ENCODE data around the gene KCNMB3.
"Not testable (repeated sequence)": the region's sequence is repeated elsewhere in the genome, so short reads cannot be mapped to it uniquely, and the experiment has no call there.

KCNMB3 gene

DNA sequence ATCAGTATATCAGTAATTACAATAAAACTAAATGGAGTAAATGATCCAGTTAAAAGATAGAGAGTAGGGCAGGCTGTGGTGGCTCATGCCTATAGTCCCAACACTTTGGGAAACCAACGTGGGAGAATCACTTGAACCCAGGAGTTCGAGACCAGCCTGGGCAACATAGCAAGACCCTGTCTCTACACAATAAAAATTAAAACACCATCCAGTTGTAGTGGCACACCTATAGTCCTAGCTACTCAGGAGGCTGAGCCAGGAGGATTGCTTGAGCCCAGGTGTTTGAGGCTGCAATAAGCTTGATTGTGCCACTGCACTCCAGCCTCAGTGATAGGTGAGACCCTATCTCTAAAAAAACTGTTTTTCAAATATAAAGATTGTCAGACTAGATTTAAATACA lies 5.9 kb upstream of the KCNMB3 start:
- no peaks in the 10 kb centered on the region for H3K4me1 ChIP-seq
- no peak for TF ChIP-seq Cebpa-rat (IDR thresholded peaks at IDR 0.05)
- peaks cover 5 to 14% (median 11%) of the 10 kb centered on the region in 11 experiments; a peak in 21 of 22 replicates for H3K9me3 ChIP-seq (replicated peaks in 1 of 11)
- no peaks in the 10 kb centered on the region for H3K36me3 ChIP-seq
- H3K4me3 ChIP-seq = no peak overlapping the region
- H3K27me3 ChIP-seq = peaks cover 0 to 3% (median 0%) of the 10 kb centered on the region in 11 experiments; a peak in 1 of 22 replicates
- H3K4me2 ChIP-seq = no peak overlapping the region
- H3K27ac ChIP-seq = no peak overlapping the region
- H3K9ac ChIP-seq = no peak overlapping the region
- H4K20me1 ChIP-seq = no peaks in the 10 kb centered on the region

GRCh38 chr3:179247289-179248015 lies 3.5 kb downstream of the KCNMB3 start:
- H3K4me1 ChIP-seq = no peaks in the 10 kb centered on the region

GRCh38 chr3:179244878-179245277 lies 6.0 kb downstream of the KCNMB3 start:
- TF ChIP-seq Cebpa-rat (IDR thresholded peaks at IDR 0.05) = no peak
- H3K4me3 ChIP-seq = no peak overlapping the region
- H3K4me2 ChIP-seq = no peak overlapping the region
- H3K27me3 ChIP-seq = no peaks in the 10 kb centered on the region
- H3K27ac ChIP-seq = no peak overlapping the region
- no peaks in the 10 kb centered on the region for H3K36me3 ChIP-seq
- H4K20me1 ChIP-seq = no peaks in the 10 kb centered on the region
- no peaks in the 10 kb centered on the region for H3K9me3 ChIP-seq (replicated peaks in 1 of 11)
- no peak overlapping the region for H3K9ac ChIP-seq
- H3K4me1 ChIP-seq = no peaks in the 10 kb centered on the region

More at GRCh38 chr3:179247289-179248015, 3.5 kb downstream of the KCNMB3 start:
- no peaks in the 10 kb centered on the region for H3K36me3 ChIP-seq
- H3K27me3 ChIP-seq = no peaks in the 10 kb centered on the region
- no peak for TF ChIP-seq Cebpa-rat (IDR thresholded peaks at IDR 0.05)
- H3K9me3 ChIP-seq (replicated peaks in 1 of 11) = no peaks in the 10 kb centered on the region
- H3K4me3 ChIP-seq = no peak overlapping the region
- H3K9ac ChIP-seq = no peak overlapping the region
- H3K27ac ChIP-seq = no peak overlapping the region; a peak in 1 of 22 replicates
- H4K20me1 ChIP-seq = no peaks in the 10 kb centered on the region
- H3K4me2 ChIP-seq = no peak overlapping the region

GRCh38 chr3:179242859-179243258 lies 8.1 kb downstream of the KCNMB3 start:
- H3K27ac ChIP-seq; H3K36me3 ChIP-seq; H3K9me3 ChIP-seq (replicated peaks in 1 of 11); H4K20me1 ChIP-seq; H3K4me1 ChIP-seq; H3K4me2 ChIP-seq; H3K9ac ChIP-seq; H3K27me3 ChIP-seq; H3K4me3 ChIP-seq: not testable (repeated sequence)

GRCh38 chr3:179240299-179240698 lies 10.6 kb downstream of the KCNMB3 start:
- not testable (repeated sequence) for H3K9me3 ChIP-seq (replicated peaks in 1 of 11); H3K4me1 ChIP-seq; H3K4me2 ChIP-seq; H4K20me1 ChIP-seq; H3K9ac ChIP-seq; H3K27me3 ChIP-seq; H3K27ac ChIP-seq; H3K4me3 ChIP-seq
- H3K36me3 ChIP-seq = peaks cover 0 to 14% (median 3%) of the 10 kb centered on the region in 11 experiments; a peak in 6 of 22 replicates

- Histone ChIP-seq H3K4me2 (peak overlapping the region in 3 of 11 experiments; percentile 3 to 25 (median 23); a peak in 3 of 22 replicates), H3K36me3 (peaks cover 16 to 49% (median 35%) of the 10 kb centered on the region in 11 experiments), H4K20me1 (no peaks in the 10 kb centered on the region), H3K9me3 (replicated peaks in 1 of 11) (no peaks in the 10 kb centered on the region), H3K4me3 (no peak overlapping the region), H3K4me1 (peaks cover 0 to 9% (median 3%) of the 10 kb centered on the region in 10 experiments; a peak in 2 of 20 replicates), H3K27me3 (no peaks in the 10 kb centered on the region), H3K9ac (no peak overlapping the region), H3K27ac (no peak overlapping the region)
- no peak for TF ChIP-seq Cebpa-rat (IDR thresholded peaks at IDR 0.05)
Observed at GRCh38 chr3:179236669-179237301, 14.1 kb downstream of the KCNMB3 start.

DNA sequence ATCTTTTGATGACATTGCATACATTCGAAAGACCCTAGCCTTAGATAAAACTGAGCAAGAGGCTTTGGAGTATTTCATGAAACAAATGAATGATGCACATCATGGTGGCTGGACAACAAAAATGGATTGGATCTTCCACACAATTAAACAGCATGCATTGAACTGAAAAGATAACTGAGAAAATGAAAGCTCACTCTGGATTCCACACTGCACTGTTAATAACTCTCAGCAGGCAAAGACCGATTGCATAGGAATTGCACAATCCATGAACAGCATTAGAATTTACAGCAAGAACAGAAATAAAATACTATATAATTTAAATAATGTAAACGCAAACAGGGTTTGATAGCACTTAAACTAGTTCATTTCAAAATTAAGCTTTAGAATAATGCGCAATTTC lies 16.7 kb downstream of the KCNMB3 start:
- H3K4me3 ChIP-seq = no peak overlapping the region
- peaks cover 0 to 9% (median 3%) of the 10 kb centered on the region in 10 experiments; a peak in 2 of 20 replicates for H3K4me1 ChIP-seq
- no peak overlapping the region for H3K9ac ChIP-seq
- H3K27me3 ChIP-seq = no peaks in the 10 kb centered on the region
- H3K36me3 ChIP-seq = peaks cover 35 to 75% (median 59%) of the 10 kb centered on the region in 11 experiments
- no peak for TF ChIP-seq Cebpa-rat (IDR thresholded peaks at IDR 0.05)
- H4K20me1 ChIP-seq = no peaks in the 10 kb centered on the region
- no peak overlapping the region for H3K27ac ChIP-seq
- no peaks in the 10 kb centered on the region for H3K9me3 ChIP-seq (replicated peaks in 1 of 11)
- H3K4me2 ChIP-seq = no peak overlapping the region

GRCh38 chr3:179233043-179233442 lies 17.9 kb downstream of the KCNMB3 start:
- Histone ChIP-seq H3K27ac (no peak overlapping the region), H3K9me3 (replicated peaks in 1 of 11) (no peaks in the 10 kb centered on the region), H3K9ac (no peak overlapping the region), H3K4me1 (peaks cover 0 to 9% (median 3%) of the 10 kb centered on the region in 10 experiments; a peak in 2 of 20 replicates), H3K27me3 (no peaks in the 10 kb centered on the region), H3K4me2 (no peak overlapping the region), H3K4me3 (no peak overlapping the region), H4K20me1 (no peaks in the 10 kb centered on the region), H3K36me3 (peaks cover 39 to 87% (median 65%) of the 10 kb centered on the region in 11 experiments)
- TF ChIP-seq Cebpa-rat (IDR thresholded peaks at IDR 0.05) = no peak

- TF ChIP-seq Cebpa-rat (IDR thresholded peaks at IDR 0.05) = no peak
- H3K4me1 ChIP-seq = no peaks in the 10 kb centered on the region
- H3K4me2 ChIP-seq = no peak overlapping the region
- H3K36me3 ChIP-seq = peaks cover 64 to 97% (median 83%) of the 10 kb centered on the region in 11 experiments
- H3K9me3 ChIP-seq (replicated peaks in 1 of 11) = no peaks in the 10 kb centered on the region
- no peaks in the 10 kb centered on the region for H3K27me3 ChIP-seq
- H4K20me1 ChIP-seq = no peaks in the 10 kb centered on the region
- no peak overlapping the region for H3K4me3 ChIP-seq
- no peak overlapping the region for H3K27ac ChIP-seq
- H3K9ac ChIP-seq = no peak overlapping the region
Observed at GRCh38 chr3:179229177-179229576, 21.7 kb downstream of the KCNMB3 start.

- Histone ChIP-seq H3K4me2 (no peak overlapping the region), H3K4me3 (no peak overlapping the region), H3K9ac (no peak overlapping the region), H4K20me1 (0 out of 22 replicates have a peak, but pooled peaks cover 0 to 4% (median 0%) of the 10 kb centered on the region in 11 experiments), H3K27me3 (no peaks in the 10 kb centered on the region), H3K9me3 (replicated peaks in 1 of 11) (no peaks in the 10 kb centered on the region), H3K27ac (no peak overlapping the region), H3K36me3 (peaks cover 66 to 97% (median 84%) of the 10 kb centered on the region in 11 experiments), H3K4me1 (no peaks in the 10 kb centered on the region)
- no peak for TF ChIP-seq Cebpa-rat (IDR thresholded peaks at IDR 0.05)
Observed at GRCh38 chr3:179227349-179227748, 23.6 kb downstream of the KCNMB3 start.

All from BLaER1 treated with 17β-estradiol and CSF1 and Interleukin-3, amounts not matched to agents 10 nM and 100 nM (cell line).